Colonic mucosa (tissue), 4 donors: ENCODE data around the gene MTMR12. TPM values are rescaled to one million over a fixed set of nuclear protein-coding genes. Genes with fewer than 3 reads are reported as not detected.

ENCODE experiments used
- DNase-seq: peaks from one replicate; pipeline ENCODE4 v3.0.0-alpha.2; 2020
- H3K27ac ChIP-seq: fragments of 200-600 bp; one replicate; pipeline ENCODE4 v1.8.0; 2021
- H3K27me3 ChIP-seq: fragments of 200-600 bp; one replicate; pipeline ENCODE4 v1.8.0; 2021
- H3K36me3 ChIP-seq: fragments of 200-600 bp; one replicate; pipeline ENCODE4 v1.8.0; 2021
- H3K4me1 ChIP-seq: fragments of 200-600 bp; one replicate; pipeline ENCODE4 v1.8.0; 2021; ENCODE audit warnings: mild to moderate bottlenecking
- H3K4me3 ChIP-seq: fragments of 200-600 bp; one replicate; pipeline ENCODE4 v1.8.0; 2021
- H3K9ac ChIP-seq, 2 donors: one replicate each; pipeline ENCODE4 v1.7.0; 2013; ENCODE audit warnings: control low read depth in 2 of 2, low read depth in 2 of 2, low read length in 2 of 2
- H3K9me3 ChIP-seq: fragments of 200-600 bp; one replicate; pipeline ENCODE4 v1.8.0; 2021
- intact Hi-C: fragments of 100-400 bp; cut with DNase I; formaldehyde crosslinking; loops from one replicate; pipeline ENCODE4 v1.14.1; 2022
- total RNA-seq, 2 donors: library from RNA; stranded (reverse); fragmentation: NEBNext Ultra II Directional in 1 of 2; extraction: Animal tissue kit (Norgen Biotek cat#: 25700) in 1 of 2; gene quantifications; one replicate each; pipeline ENCODE4 v1.2.1, GENCODE V29; 2021
- TF ChIP-seq, protein P1 (sequence below): fragments of 200-600 bp; IDR thresholded peaks from one replicate; pipeline ENCODE4 v1.8.0; 2022; ENCODE audit warnings: antibody characterized with exemption, mild to moderate bottlenecking
- donor health status: healthy.
- donor health status: DM: no; HTN: no; CAD: no.
- donor health status: DM: no; HTN: no; CAD: no.

MTMR12 gene
- total RNA-seq, 2 donors from 2014 or later = 23.2 to 23.8 TPM

DNA sequence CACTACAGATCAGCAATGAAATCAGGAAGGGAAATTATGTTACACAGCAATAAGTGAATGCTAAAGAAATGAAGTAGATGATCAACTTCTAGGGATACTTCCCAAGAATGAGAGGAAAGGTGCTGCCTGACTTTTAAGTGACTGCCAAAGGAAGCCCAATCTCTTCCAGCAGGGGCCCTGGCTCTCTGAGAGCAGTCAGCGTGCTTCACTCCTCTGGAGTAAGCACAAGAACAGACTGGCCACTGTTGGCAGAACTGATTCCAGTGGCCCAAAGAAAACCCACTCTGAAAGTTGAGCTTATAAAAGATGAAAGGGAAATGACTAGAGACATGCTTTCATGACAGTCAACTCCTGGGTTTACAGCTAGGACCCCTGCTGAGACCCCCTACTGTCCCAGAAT lies 41.8 kb downstream of the MTMR12 start:
- TF ChIP-seq, protein P1, sequence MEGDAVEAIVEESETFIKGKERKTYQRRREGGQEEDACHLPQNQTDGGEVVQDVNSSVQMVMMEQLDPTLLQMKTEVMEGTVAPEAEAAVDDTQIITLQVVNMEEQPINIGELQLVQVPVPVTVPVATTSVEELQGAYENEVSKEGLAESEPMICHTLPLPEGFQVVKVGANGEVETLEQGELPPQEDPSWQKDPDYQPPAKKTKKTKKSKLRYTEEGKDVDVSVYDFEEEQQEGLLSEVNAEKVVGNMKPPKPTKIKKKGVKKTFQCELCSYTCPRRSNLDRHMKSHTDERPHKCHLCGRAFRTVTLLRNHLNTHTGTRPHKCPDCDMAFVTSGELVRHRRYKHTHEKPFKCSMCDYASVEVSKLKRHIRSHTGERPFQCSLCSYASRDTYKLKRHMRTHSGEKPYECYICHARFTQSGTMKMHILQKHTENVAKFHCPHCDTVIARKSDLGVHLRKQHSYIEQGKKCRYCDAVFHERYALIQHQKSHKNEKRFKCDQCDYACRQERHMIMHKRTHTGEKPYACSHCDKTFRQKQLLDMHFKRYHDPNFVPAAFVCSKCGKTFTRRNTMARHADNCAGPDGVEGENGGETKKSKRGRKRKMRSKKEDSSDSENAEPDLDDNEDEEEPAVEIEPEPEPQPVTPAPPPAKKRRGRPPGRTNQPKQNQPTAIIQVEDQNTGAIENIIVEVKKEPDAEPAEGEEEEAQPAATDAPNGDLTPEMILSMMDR = no peak
- intact Hi-C loops = no loop called here
- H3K36me3 ChIP-seq = no peaks in the 10 kb centered on the region
- no peak for DNase-seq
- no peak overlapping the region for H3K27ac ChIP-seq
- H3K4me1 ChIP-seq = no peaks in the 10 kb centered on the region
- H3K9me3 ChIP-seq = no peaks in the 10 kb centered on the region
- no peak overlapping the region for H3K9ac ChIP-seq
- H3K27me3 ChIP-seq = no peaks in the 10 kb centered on the region
- H3K4me3 ChIP-seq = no peak overlapping the region

DNA sequence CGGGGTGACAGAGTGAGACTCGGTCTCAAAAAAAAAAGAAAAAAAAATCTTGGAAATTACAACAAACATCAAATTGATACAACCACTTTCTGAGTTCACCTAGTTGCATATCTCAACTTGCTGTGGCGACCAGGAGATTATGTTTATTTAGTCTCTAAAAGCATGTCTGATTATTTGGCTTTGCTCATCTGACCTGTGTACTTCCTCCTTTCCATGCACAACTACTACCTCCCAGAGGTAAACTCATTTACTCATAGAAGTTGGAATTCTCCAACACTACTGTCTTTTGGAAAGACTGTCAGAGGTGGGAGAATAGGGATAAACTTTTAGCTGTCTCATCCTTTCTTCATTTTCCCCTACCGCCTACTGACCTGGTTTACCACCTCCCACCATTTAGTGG lies 42.6 kb downstream of the MTMR12 start:
- H3K9ac ChIP-seq = no peak overlapping the region
- no peaks in the 10 kb centered on the region for H3K27me3 ChIP-seq
- intact Hi-C loops = no loop called here
- no peak overlapping the region for H3K27ac ChIP-seq
- H3K4me3 ChIP-seq = no peak overlapping the region
- no peak for DNase-seq
- H3K4me1 ChIP-seq = no peaks in the 10 kb centered on the region
- H3K36me3 ChIP-seq = no peaks in the 10 kb centered on the region
- TF ChIP-seq, protein P1 = no peak
- no peaks in the 10 kb centered on the region for H3K9me3 ChIP-seq

DNA sequence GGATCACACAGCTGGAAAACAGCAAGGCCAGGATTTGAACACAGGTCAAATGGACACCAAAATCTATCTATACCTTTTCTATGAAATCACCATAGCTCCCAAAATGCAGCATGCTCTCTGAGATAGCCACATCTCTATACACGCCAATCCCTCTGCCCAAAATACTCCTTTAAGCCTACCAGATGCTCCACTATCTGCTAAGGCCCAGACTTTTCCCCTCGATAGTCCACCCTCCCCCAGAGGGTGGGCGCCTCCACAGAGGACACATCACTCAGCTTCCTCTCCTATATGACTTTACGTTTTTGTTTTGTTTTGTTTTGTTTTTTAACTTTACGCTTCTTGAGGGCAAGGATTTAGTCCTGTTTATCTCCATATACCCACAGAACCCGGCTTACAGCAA lies 46.8 kb downstream of the MTMR12 start:
- Histone ChIP-seq H3K4me3 (no peak overlapping the region), H3K36me3 (peaks cover 8% of the 10 kb centered on the region), H3K9ac (no peak overlapping the region), H3K27ac (no peak overlapping the region), H3K27me3 (no peaks in the 10 kb centered on the region), H3K4me1 (no peaks in the 10 kb centered on the region), H3K9me3 (no peaks in the 10 kb centered on the region)
- intact Hi-C loops = no loop called here
- no peak for DNase-seq
- TF ChIP-seq, protein P1 = no peak

DNA sequence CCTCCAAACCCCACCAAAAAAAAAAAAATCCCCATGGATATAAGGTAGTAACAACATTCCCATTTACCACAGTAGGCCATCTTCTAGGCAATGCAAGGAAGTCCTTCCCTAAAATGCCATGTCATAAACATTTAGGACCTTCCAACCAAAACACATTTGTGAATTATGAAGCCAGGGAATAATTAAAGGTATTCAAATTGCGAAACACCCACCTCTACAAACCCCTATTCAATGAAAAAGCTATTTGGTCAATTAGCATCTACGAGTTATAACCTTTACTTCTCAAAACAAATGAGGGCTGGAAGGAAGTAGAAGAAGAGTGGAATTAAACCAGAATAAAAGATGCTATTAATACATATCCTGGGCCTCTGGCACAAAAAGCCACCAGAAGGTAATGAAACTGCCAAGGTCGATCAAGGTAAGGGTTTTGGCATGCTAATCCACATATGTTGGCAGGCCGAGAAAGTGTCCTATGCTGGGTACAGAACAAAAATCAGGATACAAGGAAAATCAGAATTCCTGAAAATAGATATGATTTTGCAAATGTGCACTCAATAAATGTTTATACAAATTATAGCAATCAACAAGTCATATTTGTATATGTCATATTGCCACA lies 47.7 kb downstream of the MTMR12 start:
- TF ChIP-seq, protein P1 = no peak
- no peaks in the 10 kb centered on the region for H3K27me3 ChIP-seq
- intact Hi-C loops = no loop called here

DNA sequence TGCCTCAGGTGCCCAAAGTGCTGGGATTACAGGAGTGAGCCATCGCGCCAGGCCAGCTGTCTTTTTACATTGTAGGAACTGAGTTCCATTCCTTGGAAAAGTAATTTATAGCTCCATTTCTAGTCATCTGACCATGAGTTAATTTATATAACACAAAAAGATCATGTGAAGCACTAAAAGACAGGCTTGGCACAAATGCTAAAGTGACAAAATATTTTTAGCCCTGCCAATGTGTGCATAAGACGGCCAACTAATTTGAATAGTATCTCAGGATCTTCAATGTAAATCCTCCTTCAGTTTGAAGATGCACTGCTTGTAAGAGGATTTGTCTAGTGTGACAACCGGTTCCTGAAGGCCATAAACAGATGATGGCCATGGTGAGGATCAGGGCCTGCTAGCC lies 49.1 kb downstream of the MTMR12 start:
- Histone ChIP-seq H3K36me3 (peaks cover 8% of the 10 kb centered on the region), H3K27me3 (no peaks in the 10 kb centered on the region), H3K27ac (no peak overlapping the region), H3K4me1 (no peaks in the 10 kb centered on the region), H3K4me3 (no peak overlapping the region), H3K9me3 (no peaks in the 10 kb centered on the region), H3K9ac (no peak overlapping the region)
- intact Hi-C loops = no loop called here
- TF ChIP-seq, protein P1 = no peak
- no peak for DNase-seq

More for the DNA sequence above, 47.7 kb downstream of the MTMR12 start:
- H3K9ac ChIP-seq = no peak overlapping the region
- H3K4me1 ChIP-seq = no peaks in the 10 kb centered on the region
- no peaks in the 10 kb centered on the region for H3K9me3 ChIP-seq
- H3K27ac ChIP-seq = no peak overlapping the region
- H3K4me3 ChIP-seq = no peak overlapping the region
- no peak for DNase-seq
- H3K36me3 ChIP-seq = peaks cover 8% of the 10 kb centered on the region
